Lower leg skin (tissue), 3 donors: ENCODE measurements around the gene SNX12.

Experiments used
- POLR2A ChIP-seq, 2 donors: fragments of 450-650 bp; IDR thresholded peaks; one replicate each; pipeline ENCODE4 v1.6.1; 2016 to 2017; ENCODE audit warnings: antibody characterized with exemption in 2 of 2, mild to moderate bottlenecking in 1 of 2, moderate library complexity in 1 of 2
- TF ChIP-seq, protein P1 (sequence below), 3 donors: fragments of 450-650 bp; IDR thresholded peaks; one replicate each; pipeline ENCODE4 v1.5.1; 2016; ENCODE audit warnings: antibody characterized with exemption in 3 of 3, mild to moderate bottlenecking in 3 of 3, moderate library complexity in 2 of 3

DNA sequence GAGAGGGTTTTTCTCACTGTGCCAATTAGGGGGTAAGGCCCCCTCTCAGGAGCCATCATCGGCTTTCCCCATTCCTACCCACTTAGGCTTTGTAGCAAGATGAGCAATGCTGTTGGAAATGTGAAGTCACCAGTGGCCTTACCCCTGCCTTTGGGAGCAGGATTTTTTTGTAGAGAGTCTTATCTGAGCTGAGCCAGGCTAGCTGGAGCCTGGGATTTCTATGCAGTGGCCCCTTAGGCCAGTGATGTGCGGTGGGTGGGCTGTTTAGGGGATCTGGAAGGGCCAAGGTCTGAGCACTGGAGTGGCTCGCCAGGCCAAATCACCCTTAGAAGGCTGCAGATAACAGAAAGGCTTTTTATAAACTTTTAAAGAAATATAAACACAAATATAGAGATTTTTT, 34.2 kb upstream of the SNX12 start:
- TF ChIP-seq, protein P1, sequence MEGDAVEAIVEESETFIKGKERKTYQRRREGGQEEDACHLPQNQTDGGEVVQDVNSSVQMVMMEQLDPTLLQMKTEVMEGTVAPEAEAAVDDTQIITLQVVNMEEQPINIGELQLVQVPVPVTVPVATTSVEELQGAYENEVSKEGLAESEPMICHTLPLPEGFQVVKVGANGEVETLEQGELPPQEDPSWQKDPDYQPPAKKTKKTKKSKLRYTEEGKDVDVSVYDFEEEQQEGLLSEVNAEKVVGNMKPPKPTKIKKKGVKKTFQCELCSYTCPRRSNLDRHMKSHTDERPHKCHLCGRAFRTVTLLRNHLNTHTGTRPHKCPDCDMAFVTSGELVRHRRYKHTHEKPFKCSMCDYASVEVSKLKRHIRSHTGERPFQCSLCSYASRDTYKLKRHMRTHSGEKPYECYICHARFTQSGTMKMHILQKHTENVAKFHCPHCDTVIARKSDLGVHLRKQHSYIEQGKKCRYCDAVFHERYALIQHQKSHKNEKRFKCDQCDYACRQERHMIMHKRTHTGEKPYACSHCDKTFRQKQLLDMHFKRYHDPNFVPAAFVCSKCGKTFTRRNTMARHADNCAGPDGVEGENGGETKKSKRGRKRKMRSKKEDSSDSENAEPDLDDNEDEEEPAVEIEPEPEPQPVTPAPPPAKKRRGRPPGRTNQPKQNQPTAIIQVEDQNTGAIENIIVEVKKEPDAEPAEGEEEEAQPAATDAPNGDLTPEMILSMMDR (IDR thresholded peaks at IDR 0.05) = no peak
- no peak for TF ChIP-seq POLR2A (IDR thresholded peaks at IDR 0.05)
